ENCODE data around the gene NYNRIN. TPM values are rescaled to one million over a fixed set of nuclear protein-coding genes. Genes with fewer than 3 reads are reported as not detected.
"Not testable (repeated sequence)": the region's sequence is repeated elsewhere in the genome, so short reads cannot be mapped to it uniquely, and the experiment has no call there.

Gene NYNRIN
- total RNA-seq, 1 experiment from 2014 or later = 0.27 TPM

DNA sequence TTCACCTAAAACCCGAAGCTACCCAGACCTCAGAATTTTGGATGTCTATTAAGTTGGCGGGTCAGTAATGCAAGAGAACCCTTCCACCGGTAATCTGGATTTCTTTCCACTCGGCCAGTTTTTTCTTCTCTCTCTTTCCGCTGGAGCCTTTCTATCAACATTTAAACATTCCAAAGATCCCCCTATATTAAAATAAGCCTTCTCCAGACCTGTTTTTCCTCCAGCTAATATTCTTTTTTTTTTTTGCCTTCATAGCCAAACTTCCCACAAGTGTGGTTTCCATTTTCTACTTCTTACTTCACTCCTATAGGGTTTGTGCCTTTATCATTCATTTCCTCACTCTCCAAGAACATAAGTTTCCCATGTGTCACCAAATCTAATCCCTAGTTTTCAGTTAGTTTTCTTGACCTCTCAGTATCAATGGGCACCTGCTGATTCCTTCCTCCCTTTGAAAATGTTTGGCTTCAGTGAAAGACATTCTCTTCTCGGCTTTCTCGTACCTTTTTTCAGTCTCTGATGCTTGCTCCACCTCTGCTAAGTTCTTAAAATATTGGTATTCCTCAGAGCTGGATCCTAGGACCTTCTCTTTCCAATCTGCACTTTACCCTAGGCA is 44.4 kb downstream of the NYNRIN start:
- Histone ChIP-seq H3K9me2 (ENCODE audit: insufficient read depth) (no peaks in the 10 kb centered on the region), H3K4me1 (ENCODE audit: control insufficient read depth in 1 of 2, insufficient read depth in 2 of 2, low read length in 2 of 2) (peaks cover 5 to 17% of the 10 kb centered on the region in 2 experiments; a peak in 3 of 4 replicates), H2AFZ (ENCODE audit: low read depth, low read length, poor library complexity, severe bottlenecking) (peak overlapping the region; percentile 32), H3K36me3 (ENCODE audit: control insufficient read depth in 1 of 2, insufficient read depth in 2 of 2, low read length in 2 of 2) (peaks cover 7 to 22% of the 10 kb centered on the region in 2 experiments; a peak in 2 of 4 replicates), H3K27me3 (ENCODE audit: insufficient read depth, low read length) (no peaks in the 10 kb centered on the region), H3K79me2 (ENCODE audit: insufficient read depth, low read length) (peaks cover 26% of the 10 kb centered on the region), H3K27ac (ENCODE audit: low read depth, low read length) (peak overlapping the region; percentile 96), H3K9me3 (ENCODE audit: control insufficient read depth in 1 of 2, insufficient read depth in 1 of 2, low read depth in 1 of 2, low read length in 2 of 2) (no peaks in the 10 kb centered on the region), H3K4me3 (replicated peaks in 1 of 2; ENCODE audit: low read depth in 1 of 2, low read length in 2 of 2) (peak overlapping the region; percentile 76 to 94), H3K4me2 (ENCODE audit: low read length) (peak overlapping the region; percentile 94), H3K9ac (ENCODE audit: low read length) (peak overlapping the region; percentile 88), H4K20me1 (ENCODE audit: insufficient read depth) (no peaks in the 10 kb centered on the region)
- ChIA-PET POLR2A (interaction anchor here (1.1 kb wide), 1 partner anchor 12 kb away, joined by 4 read pairs; no protein-coding TSS in a partner anchor), RAD21 (ENCODE audit: low non-redundant PET in 1 of 2, low total read pairs in 2 of 2, uncharacterized antibody in 2 of 2, unreplicated experiment in 2 of 2) (no interaction called here), CTCF (interaction anchor here (0.6 to 3.6 kb wide), 4 partner anchors 11 to 110 kb away, joined by 3 to 42 read pairs (median 6); no protein-coding TSS in a partner anchor)
- BruUV-seq (replicated peaks) = TSS peak; percentile 88
- DNase-seq (ENCODE audit: low read depth, low spot score) (no peak), ATAC-seq (no peak)
- intact Hi-C loops (cut with micrococcal nuclease) = no loop called here
- TF ChIP-seq SIN3A (IDR thresholded peaks at IDR 0.05; ENCODE audit: low read depth) = no peak

DNA sequence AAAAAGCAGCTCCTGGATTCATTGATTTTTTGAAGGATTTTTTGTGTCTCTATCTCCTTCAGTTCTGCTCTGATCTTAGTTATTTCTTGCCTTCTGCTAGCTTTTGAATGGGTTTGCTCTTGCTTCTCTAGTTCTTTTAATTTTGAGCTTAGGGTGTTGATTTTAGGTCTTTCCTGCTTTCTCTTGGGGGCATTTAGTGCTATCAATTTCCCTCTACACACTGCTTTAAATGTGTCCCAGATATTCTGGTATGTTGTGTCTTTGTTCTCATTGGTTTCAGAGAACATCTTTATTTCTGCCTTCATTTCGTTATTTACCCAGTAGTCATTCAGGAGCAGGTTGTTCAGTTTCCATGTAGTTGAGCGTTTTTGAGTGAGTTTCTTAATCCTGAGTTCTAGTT is 52.0 kb downstream of the NYNRIN start:
- H3K4me1 ChIP-seq (ENCODE audit: control insufficient read depth in 1 of 2, insufficient read depth in 2 of 2, low read length in 2 of 2); H3K9ac ChIP-seq (ENCODE audit: low read length); H4K20me1 ChIP-seq (ENCODE audit: insufficient read depth); H3K9me3 ChIP-seq (ENCODE audit: control insufficient read depth in 1 of 2, insufficient read depth in 1 of 2, low read depth in 1 of 2, low read length in 2 of 2); H3K27ac ChIP-seq (ENCODE audit: low read depth, low read length); ATAC-seq; H3K36me3 ChIP-seq (ENCODE audit: control insufficient read depth in 1 of 2, insufficient read depth in 2 of 2, low read length in 2 of 2); RAD21 ChIA-PET (ENCODE audit: low non-redundant PET in 1 of 2, low total read pairs in 2 of 2, uncharacterized antibody in 2 of 2, unreplicated experiment in 2 of 2); intact Hi-C loops (cut with micrococcal nuclease); H3K79me2 ChIP-seq (ENCODE audit: insufficient read depth, low read length); POLR2A ChIA-PET; H3K27me3 ChIP-seq (ENCODE audit: insufficient read depth, low read length); DNase-seq (ENCODE audit: low read depth, low spot score); H2AFZ ChIP-seq (ENCODE audit: low read depth, low read length, poor library complexity, severe bottlenecking); H3K4me3 ChIP-seq (replicated peaks in 1 of 2; ENCODE audit: low read depth in 1 of 2, low read length in 2 of 2); H3K4me2 ChIP-seq (ENCODE audit: low read length); BruUV-seq (replicated peaks); H3K9me2 ChIP-seq (ENCODE audit: insufficient read depth); CTCF ChIA-PET: not testable (repeated sequence)

DNA sequence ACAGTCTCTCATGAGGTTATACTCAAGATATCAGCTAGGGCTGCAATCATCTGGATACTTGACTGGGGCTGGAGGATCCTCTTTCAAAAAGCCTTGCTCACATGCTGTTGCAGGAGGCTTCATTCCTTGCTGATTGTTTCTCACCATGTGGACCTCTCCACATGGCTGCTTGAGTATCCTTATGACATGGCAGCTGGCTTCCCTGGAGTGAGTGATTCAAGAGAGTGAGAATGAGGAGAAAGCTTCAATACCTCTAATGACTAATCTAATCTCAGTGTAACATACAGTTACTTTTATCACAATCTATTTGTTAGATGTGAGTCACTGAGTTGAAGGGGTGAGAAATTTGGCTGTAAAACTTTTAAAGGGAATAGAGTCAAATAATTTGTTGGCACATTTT is 58.2 kb downstream of the NYNRIN start:
- H2AFZ ChIP-seq (ENCODE audit: low read depth, low read length, poor library complexity, severe bottlenecking) = no peak overlapping the region
- H3K9ac ChIP-seq (ENCODE audit: low read length) = no peak overlapping the region
- no peak overlapping the region for H3K4me3 ChIP-seq (replicated peaks in 1 of 2; ENCODE audit: low read depth in 1 of 2, low read length in 2 of 2)
- no peaks in the 10 kb centered on the region; a peak in 1 of 4 replicates for H3K9me3 ChIP-seq (ENCODE audit: control insufficient read depth in 1 of 2, insufficient read depth in 1 of 2, low read depth in 1 of 2, low read length in 2 of 2)
- H3K27me3 ChIP-seq (ENCODE audit: insufficient read depth, low read length) = no peaks in the 10 kb centered on the region
- H3K27ac ChIP-seq (ENCODE audit: low read depth, low read length) = no peak overlapping the region
- ChIA-PET POLR2A (no interaction called here), RAD21 (ENCODE audit: low non-redundant PET in 1 of 2, low total read pairs in 2 of 2, uncharacterized antibody in 2 of 2, unreplicated experiment in 2 of 2) (no interaction called here), CTCF (no interaction called here)
- intact Hi-C loops (cut with micrococcal nuclease) = no loop called here
- TF ChIP-seq SRF (IDR thresholded peaks at IDR 0.05; ENCODE audit: low read depth) (no peak), RAD21 (IDR thresholded peaks at IDR 0.05; ENCODE audit: low read depth) (no peak)
- TF ChIP-seq, protein P1, sequence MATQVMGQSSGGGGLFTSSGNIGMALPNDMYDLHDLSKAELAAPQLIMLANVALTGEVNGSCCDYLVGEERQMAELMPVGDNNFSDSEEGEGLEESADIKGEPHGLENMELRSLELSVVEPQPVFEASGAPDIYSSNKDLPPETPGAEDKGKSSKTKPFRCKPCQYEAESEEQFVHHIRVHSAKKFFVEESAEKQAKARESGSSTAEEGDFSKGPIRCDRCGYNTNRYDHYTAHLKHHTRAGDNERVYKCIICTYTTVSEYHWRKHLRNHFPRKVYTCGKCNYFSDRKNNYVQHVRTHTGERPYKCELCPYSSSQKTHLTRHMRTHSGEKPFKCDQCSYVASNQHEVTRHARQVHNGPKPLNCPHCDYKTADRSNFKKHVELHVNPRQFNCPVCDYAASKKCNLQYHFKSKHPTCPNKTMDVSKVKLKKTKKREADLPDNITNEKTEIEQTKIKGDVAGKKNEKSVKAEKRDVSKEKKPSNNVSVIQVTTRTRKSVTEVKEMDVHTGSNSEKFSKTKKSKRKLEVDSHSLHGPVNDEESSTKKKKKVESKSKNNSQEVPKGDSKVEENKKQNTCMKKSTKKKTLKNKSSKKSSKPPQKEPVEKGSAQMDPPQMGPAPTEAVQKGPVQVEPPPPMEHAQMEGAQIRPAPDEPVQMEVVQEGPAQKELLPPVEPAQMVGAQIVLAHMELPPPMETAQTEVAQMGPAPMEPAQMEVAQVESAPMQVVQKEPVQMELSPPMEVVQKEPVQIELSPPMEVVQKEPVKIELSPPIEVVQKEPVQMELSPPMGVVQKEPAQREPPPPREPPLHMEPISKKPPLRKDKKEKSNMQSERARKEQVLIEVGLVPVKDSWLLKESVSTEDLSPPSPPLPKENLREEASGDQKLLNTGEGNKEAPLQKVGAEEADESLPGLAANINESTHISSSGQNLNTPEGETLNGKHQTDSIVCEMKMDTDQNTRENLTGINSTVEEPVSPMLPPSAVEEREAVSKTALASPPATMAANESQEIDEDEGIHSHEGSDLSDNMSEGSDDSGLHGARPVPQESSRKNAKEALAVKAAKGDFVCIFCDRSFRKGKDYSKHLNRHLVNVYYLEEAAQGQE (IDR thresholded peaks at IDR 0.05; ENCODE audit: low read depth) = no peak
- no peak overlapping the region for H3K4me2 ChIP-seq (ENCODE audit: low read length)
- BruUV-seq (replicated peaks) = no TSS peak
- H4K20me1 ChIP-seq (ENCODE audit: insufficient read depth) = no peaks in the 10 kb centered on the region
- H3K79me2 ChIP-seq (ENCODE audit: insufficient read depth, low read length) = no peaks in the 10 kb centered on the region
- ATAC-seq (no peak), DNase-seq (ENCODE audit: low read depth, low spot score) (no peak)
- H3K9me2 ChIP-seq (ENCODE audit: insufficient read depth) = no peaks in the 10 kb centered on the region
- H3K36me3 ChIP-seq (ENCODE audit: control insufficient read depth in 1 of 2, insufficient read depth in 2 of 2, low read length in 2 of 2) = no peaks in the 10 kb centered on the region
- no peaks in the 10 kb centered on the region for H3K4me1 ChIP-seq (ENCODE audit: control insufficient read depth in 1 of 2, insufficient read depth in 2 of 2, low read length in 2 of 2)

Measured in HCT116 (cell line).